GM12873 (cell line): ENCODE data around the gene MTHFD2L.

Experiments
- CTCF ChIP-seq: IDR thresholded peaks from 2 replicates; pipeline ENCODE4 v1.5.1; 2012; ENCODE audit warnings: low read depth, mild to moderate bottlenecking, moderate library complexity, low read length, control low read depth; ENCODE audit not compliant: insufficient read depth; ENCODE audit errors: missing control alignments

MTHFD2L gene

GRCh38 chr4:74161666-74162450 is 3.9 kb downstream of the MTHFD2L start:
- TF ChIP-seq CTCF, result no peak

GRCh38 chr4:74166135-74166534 is 8.2 kb downstream of the MTHFD2L start:
- no peak for TF ChIP-seq CTCF

GRCh38 chr4:74166818-74167217 is 8.9 kb downstream of the MTHFD2L start:
- TF ChIP-seq CTCF, result no peak

GRCh38 chr4:74167585-74167984 is 9.7 kb downstream of the MTHFD2L start:
- TF ChIP-seq CTCF, result no peak

GRCh38 chr4:74168841-74169240 is 10.9 kb downstream of the MTHFD2L start:
- TF ChIP-seq CTCF, result no peak

- TF ChIP-seq CTCF, result no peak
These were observed 15.4 kb downstream of the MTHFD2L start for GRCh38 chr4:74173321-74173720.

- no peak for TF ChIP-seq CTCF
These were observed 16.5 kb downstream of the MTHFD2L start for GRCh38 chr4:74174421-74174820.
